CD4-positive, alpha-beta T cell treated with Interleukin-21 for 1 hour (primary cell): ENCODE results near the gene HBS1L.

Source experiments
- DNase-seq: peaks from one replicate; pipeline ENCODE4 v3.0.0-alpha.2; 2020

The HBS1L gene

DNA sequence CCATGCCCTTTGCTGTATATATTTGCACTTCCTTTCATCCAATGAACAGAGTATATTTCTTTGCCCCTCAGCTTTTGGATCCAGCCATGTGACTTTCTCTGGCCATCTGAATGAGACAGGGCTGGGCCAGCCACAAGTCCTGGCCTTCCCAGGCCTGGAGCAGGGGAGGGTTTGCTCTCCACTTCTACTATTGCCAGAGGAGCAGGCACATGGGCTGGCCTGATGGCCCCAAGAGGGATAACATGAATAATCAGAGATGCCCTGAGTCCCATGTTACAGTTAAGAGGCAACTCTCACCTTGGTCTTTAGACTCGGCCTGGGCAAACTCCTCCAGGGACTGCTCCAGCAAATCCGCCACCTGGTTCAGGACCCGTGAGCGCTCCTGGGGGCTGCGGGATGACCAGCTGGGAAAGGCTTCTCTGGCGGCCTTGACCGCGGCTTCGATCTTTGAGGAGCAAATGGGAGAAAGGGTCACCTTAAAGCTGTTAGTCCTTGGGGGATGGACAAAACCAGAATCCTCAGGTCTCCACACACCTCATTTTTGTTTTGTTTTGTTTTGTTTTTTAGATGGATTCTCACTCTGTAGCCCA lies 111.0 kb downstream of the HBS1L start:
- DNase-seq = no peak

DNA sequence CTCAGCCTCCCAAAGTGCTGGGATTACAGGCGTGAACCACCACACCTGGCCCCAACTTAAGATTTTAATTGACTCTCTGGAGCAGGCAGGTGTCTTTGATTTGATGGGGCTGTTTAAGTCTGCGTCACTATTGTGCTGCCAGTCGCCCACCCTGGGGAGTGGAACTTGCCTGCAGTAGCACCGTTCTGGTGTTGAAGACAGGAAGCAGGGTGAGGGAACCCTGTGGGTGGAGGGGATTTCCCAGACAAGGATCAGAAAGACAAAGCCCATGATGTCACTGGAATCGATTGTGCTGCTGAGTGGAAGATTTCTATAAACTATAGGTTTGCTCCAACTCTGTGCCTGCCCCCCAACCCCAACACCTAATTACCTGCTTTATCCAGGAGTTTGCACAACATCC lies 115.7 kb downstream of the HBS1L start:
- DNase-seq = peak; percentile 58

DNA sequence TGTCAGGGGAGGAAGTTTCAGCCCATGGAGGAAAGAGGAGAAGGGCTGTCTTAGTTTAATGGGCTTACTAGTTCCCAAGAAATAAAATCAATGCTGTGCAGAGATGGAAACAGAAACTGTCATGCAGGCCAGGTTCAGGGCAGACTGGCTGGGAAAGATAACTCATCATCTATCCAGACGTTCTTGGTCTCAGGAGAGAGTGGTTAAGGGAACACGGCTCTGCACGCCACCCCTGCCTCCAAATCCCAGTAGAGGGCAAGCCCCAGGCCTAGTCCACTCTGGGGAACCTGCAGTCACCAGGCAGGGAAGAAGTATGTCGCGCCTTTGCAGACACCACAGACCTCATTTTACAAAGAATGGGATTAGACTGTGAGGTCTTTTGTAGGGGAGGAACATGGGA lies 117.2 kb downstream of the HBS1L start:
- DNase-seq = no peak

DNA sequence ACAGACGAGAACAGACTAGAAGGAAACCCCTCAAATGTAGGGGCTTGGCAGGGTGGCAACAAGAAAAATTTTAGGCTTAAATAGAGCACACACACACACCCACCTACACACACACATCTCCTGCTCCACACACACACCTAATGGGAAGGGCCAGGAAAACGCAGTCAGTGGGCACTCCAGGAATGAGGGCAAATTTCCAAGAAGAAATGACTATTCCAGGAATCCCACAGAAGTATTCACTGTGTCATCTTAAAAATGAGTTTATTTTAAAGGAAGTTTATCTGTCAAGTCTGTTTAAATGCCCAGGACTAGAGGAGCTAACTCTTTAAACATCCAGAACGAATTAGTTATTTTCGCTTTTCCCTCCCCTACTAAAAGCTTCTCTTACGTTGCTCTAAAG lies 117.7 kb downstream of the HBS1L start:
- no peak for DNase-seq

DNA sequence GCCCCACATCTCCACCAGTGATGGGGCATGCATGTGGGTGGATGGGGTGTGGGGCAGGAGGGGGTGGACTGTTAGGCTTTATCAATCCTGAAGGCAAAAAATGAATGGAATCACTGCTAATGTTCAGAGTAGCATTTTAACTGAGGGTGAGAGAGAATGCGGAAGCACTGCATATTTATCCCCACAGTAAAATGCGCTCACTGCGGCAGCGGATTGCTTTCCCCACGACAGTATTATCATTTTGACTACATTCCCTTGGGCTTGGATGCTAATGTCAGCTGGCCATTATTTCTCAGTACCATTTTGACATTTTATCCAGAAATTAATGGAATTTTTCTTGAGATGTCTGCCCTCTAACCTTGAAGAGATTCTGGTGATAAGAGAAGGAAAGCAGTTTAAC lies 118.1 kb downstream of the HBS1L start:
- DNase-seq = no peak

DNA sequence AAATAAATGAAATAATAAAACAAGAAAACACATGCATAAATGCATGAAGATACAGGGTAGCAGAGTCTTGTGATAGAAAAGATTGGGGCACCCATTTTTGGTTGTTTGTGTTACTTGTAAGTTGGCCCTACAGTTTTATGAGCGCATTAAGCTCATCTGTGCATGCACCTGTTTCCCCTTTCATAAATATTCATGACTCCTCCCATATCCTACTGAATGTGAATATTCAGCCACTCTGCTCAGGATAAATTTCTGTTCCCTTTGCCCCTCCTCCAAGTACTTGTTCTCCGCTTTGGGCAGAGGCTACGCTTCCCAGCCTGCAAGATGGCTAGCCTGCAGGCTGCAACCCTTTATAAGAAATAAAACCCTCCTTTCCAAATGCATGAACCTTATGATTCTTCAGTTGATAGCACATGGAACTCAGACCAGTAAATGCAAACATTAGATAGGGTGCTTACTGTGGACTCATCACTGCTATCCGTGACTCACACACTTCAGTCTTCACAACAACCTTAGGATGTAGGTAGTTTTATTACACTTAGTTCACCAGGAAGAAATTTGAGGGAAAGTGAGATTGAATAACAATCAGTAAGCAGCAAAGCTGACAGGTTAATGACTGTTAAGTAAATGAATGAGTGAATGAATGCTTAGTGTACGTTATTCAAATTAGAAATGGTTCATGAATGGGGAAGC lies 119.7 kb downstream of the HBS1L start:
- DNase-seq = no peak

- DNase-seq = no peak
Observed at GRCh38 chr6:134932535-134933470, 121.8 kb downstream of the HBS1L start.

GRCh38 chr6:134932098-134932497 lies 122.5 kb downstream of the HBS1L start:
- no peak for DNase-seq

GRCh38 chr6:134930463-134930862 lies 124.2 kb downstream of the HBS1L start:
- no peak for DNase-seq

GRCh38 chr6:134928151-134928900 lies 126.3 kb downstream of the HBS1L start:
- DNase-seq = no peak

DNA sequence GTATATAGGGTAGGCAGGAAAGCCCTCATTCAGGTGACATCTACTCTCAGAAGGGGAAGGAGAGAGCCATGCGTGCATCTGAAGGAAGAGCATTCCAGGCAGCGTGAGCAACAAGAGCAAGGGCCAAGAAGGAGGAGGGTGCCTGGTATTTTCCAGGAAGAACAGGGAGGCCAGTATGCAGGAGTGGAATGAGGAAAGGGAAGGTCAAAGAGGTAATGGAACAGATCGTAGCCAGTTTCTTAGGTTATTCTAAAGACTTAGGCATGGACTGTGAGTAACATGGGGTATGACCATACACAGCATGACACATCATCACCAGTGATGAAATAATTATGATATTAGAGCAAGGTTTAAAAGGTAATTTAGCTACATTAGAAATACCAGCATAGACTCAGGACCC lies 128.8 kb downstream of the HBS1L start:
- DNase-seq = no peak

DNA sequence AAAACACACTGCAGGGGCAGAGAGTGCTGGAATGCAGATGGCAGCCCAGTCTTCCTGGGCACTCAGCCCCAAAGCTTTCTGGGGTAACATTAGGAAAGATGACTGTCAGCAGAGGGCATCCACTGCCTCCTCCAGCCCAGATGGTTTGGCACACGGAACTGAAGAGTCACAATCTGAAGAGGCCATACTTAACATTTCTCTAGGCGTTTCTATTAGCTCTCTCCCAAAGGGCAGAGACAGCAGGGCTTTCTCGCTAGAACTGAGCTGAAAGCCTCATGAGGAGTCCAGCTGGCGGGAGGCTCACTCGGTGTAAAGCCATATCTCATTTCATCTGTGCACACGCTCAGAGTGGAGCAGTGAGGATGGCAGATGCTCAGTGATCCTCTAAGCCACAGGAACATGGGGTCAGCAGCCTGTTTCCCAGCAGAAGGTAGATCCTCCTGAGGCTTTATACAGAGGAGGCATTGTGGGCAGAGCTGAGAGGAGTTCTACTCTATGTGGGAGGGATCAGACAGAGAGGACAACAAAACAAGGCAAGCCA lies 132.8 kb downstream of the HBS1L start:
- no peak for DNase-seq

DNA sequence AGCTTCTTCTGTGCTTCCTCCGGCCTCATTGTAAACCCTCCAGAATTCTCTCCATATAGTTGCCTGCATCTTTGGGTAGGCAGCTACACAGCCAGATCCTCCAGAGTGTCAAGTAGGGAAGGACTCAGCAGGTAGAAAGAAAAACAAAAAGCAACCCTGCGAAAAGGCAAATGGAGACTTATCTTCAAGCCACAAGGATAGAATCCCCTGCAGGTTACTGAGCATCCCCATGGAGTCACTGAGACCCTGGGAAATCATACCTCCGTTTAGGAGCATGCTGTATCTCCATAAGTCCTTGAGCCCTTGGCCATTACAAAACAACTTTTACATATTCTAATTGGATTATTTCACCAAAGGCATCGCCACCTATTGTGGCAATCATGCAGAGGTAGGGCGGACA lies 133.3 kb downstream of the HBS1L start:
- no peak for DNase-seq

DNA sequence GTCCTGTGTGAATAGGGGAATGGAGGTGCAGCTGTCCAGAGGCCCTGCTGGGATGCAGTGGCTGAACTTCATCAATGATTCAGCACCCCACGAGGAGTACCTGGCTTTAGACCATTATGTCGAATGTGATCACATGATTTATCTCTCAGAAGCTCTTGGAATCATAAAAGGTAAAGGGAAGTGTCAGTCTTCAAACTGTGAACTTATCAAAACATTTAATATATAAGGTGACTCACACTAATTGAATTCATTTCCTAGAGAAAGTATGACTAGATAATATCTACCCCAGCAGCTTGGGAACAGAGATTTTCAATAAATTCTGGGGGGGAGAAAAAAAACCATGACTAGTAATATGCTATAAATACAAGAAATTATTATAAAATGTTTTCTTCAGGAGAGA lies 134.2 kb downstream of the HBS1L start:
- DNase-seq = no peak

- no peak for DNase-seq
Observed at GRCh38 chr6:134918418-134918961, 136.1 kb downstream of the HBS1L start.

DNA sequence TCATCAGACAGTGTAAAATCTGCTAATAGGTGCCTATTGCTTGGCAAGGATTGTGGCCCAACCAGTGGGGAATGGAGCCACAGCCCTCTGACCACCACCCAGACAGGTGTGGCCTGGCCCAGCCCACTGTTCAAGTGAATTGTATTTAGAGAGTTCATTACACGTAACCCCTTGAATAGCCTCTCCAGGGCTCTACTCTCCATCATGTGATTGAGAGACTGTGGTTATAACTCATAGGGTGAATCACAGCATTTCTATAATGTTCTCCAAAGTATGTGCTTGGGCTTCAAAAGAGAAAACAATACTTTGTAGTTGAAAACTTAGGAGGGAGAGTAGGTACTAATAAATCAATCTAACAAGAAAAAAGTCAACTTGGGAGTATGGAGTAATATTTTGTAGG lies 143.1 kb downstream of the HBS1L start:
- no peak for DNase-seq

GRCh38 chr6:134910593-134910935 lies 144.1 kb downstream of the HBS1L start:
- DNase-seq = no peak
